Neural progenitor cell (in vitro differentiated cells): ENCODE results near the gene ANP32E. TPM values are rescaled to one million over a fixed set of nuclear protein-coding genes. Genes with fewer than 3 reads are reported as not detected.
"Not testable (repeated sequence)": the region's sequence is repeated elsewhere in the genome, so short reads cannot be mapped to it uniquely, and the experiment has no call there.

Source experiments
- DNase-seq: peaks from one replicate; pipeline ENCODE4 v3.0.0-alpha.2; 2016; ENCODE audit warnings: low spot score
- H2AFZ ChIP-seq: fragments of 200-600 bp; sonication (generic); replicated peaks from 2 replicates; pipeline ENCODE4 v1.6.1; 2016; ENCODE audit warnings: antibody characterized with exemption
- H3F3A ChIP-seq: fragments of 200-600 bp; sonication (generic); 2 replicates; pipeline ENCODE4 v1.6.1; 2016; ENCODE audit warnings: antibody characterized with exemption, low read depth
- H3K27ac ChIP-seq: fragments of 200-600 bp; sonication (generic); 2 replicates; pipeline ENCODE4 v1.5.1; 2016; ENCODE audit warnings: mild to moderate bottlenecking
- H3K27me3 ChIP-seq: fragments of 200-600 bp; sonication (generic); 2 replicates; pipeline ENCODE4 v1.6.1; 2016; ENCODE audit warnings: mild to moderate bottlenecking, moderate library complexity
- H3K36me3 ChIP-seq: fragments of 200-600 bp; sonication (generic); 2 replicates; pipeline ENCODE4 v1.5.1; 2016
- H3K4me1 ChIP-seq: fragments of 200-600 bp; sonication (generic); 2 replicates; pipeline ENCODE4 v1.6.1; 2016; ENCODE audit warnings: mixed run types
- H3K4me2 ChIP-seq: fragments of 200-600 bp; sonication (generic); 2 replicates; pipeline ENCODE4 v1.6.1; 2016
- H3K4me3 ChIP-seq: fragments of 200-600 bp; sonication (generic); 2 replicates; pipeline ENCODE4 v1.5.1; 2016
- H3K79me2 ChIP-seq: fragments of 200-600 bp; sonication (generic); 2 replicates; pipeline ENCODE4 v1.6.1; 2016; ENCODE audit warnings: low read depth
- H3K9ac ChIP-seq: fragments of 200-600 bp; sonication (generic); 2 replicates; pipeline ENCODE4 v1.6.1; 2016
- H3K9me3 ChIP-seq: fragments of 200-600 bp; sonication (generic); 2 replicates; pipeline ENCODE4 v1.5.1; 2016; ENCODE audit warnings: low read depth
- H4K20me1 ChIP-seq: fragments of 200-600 bp; sonication (generic); 2 replicates; pipeline ENCODE4 v1.6.1; 2016; ENCODE audit warnings: low read depth
- H3K27ac Mint-ChIP-seq: 3 replicates; pipeline ENCODE4 v1.8.0; 2021; ENCODE audit warnings: mixed read lengths
- H3K27me3 Mint-ChIP-seq: 2 replicates; pipeline ENCODE4 v1.8.0; 2022; ENCODE audit warnings: low read depth, mild to moderate bottlenecking, inconsistent platforms, moderate library complexity, mixed read lengths; ENCODE audit not compliant: insufficient read depth
- H3K36me3 Mint-ChIP-seq: 3 replicates; pipeline ENCODE4 v1.8.0; 2021; ENCODE audit warnings: mixed read lengths
- H3K4me1 Mint-ChIP-seq: 3 replicates; pipeline ENCODE4 v1.8.0; 2021; ENCODE audit warnings: mixed read lengths
- H3K4me3 Mint-ChIP-seq: 3 replicates; pipeline ENCODE4 v1.8.0; 2021; ENCODE audit warnings: mild to moderate bottlenecking, moderate library complexity, mixed read lengths
- H3K9me3 Mint-ChIP-seq: 3 replicates; pipeline ENCODE4 v1.8.0; 2020; ENCODE audit warnings: mixed read lengths
- CTCF ChIP-seq: fragments of 200-600 bp; sonication (generic); IDR thresholded peaks from 2 replicates; pipeline ENCODE4 v1.5.1; 2017; ENCODE audit warnings: antibody characterized with exemption, mild to moderate bottlenecking
- EZH2 ChIP-seq: fragments of 200-600 bp; sonication (generic); IDR thresholded peaks from 2 replicates; pipeline ENCODE4 v1.6.1; 2017; ENCODE audit warnings: antibody characterized with exemption, mild to moderate bottlenecking, moderate library complexity
- EZH2phosphoT487 ChIP-seq: fragments of 200-600 bp; sonication (generic); IDR thresholded peaks from 2 replicates; pipeline ENCODE4 v1.6.1; 2017; ENCODE audit warnings: antibody characterized with exemption
- total RNA-seq: library from RNA; depleted of rRNA; stranded (reverse); fragments of >200 nt; gene quantifications from 2 replicates; pipeline ENCODE4 v1.2.3, GENCODE V29; 2015; ENCODE audit warnings: low replicate concordance

ANP32E gene
- total RNA-seq, 1 donor from 2014 or later: 201 TPM

DNA sequence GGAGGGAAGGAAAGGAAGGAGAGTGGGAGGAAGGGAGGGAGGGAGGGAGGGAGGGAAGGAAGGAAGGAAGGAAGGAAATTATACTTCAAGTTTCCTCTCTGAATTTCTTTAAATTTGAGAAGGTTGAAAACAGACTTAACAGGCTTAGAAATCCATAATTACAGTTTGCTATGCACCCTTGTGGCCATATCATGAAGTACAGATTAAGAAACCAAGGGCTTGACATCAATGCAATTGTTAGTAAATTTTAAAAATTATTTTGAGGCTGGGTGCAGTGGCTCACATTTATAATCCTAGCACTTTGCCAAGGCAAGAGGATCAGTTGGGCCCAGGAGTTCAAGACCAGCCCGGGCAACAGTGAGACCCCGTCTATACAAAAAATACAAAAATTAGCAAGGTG is 14.4 kb downstream of the ANP32E start:
- TF ChIP-seq CTCF: peak; percentile 43
- no peak for TF ChIP-seq EZH2phosphoT487
- Histone ChIP-seq H3K27me3 (no peaks in the 10 kb centered on the region), H2AFZ (no peak overlapping the region), H3K27ac (no peak overlapping the region), H3K9ac (no peak overlapping the region), H3K79me2 (peaks cover 5% of the 10 kb centered on the region), H3K4me3 (no peak overlapping the region), H3F3A (peaks cover 42% of the 10 kb centered on the region), H3K36me3 (peaks cover 40% of the 10 kb centered on the region), H3K9me3 (no peaks in the 10 kb centered on the region), H3K4me2 (no peak overlapping the region), H4K20me1 (peaks cover 9% of the 10 kb centered on the region), H3K4me1 (no peaks in the 10 kb centered on the region)
- H3K27ac Mint-ChIP-seq: no peak overlapping the region
- no peaks in the 10 kb centered on the region for H3K9me3 Mint-ChIP-seq
- no peak for DNase-seq
- no peak overlapping the region for H3K4me3 Mint-ChIP-seq
- H3K27me3 Mint-ChIP-seq: no peaks in the 10 kb centered on the region
- no peaks in the 10 kb centered on the region for H3K4me1 Mint-ChIP-seq
- H3K36me3 Mint-ChIP-seq: peaks cover 33% of the 10 kb centered on the region

- H3K9me3 ChIP-seq, DNase-seq, H3K9me3 Mint-ChIP-seq, H3K27me3 ChIP-seq, H3K27me3 Mint-ChIP-seq, H3K4me3 ChIP-seq, H3K4me2 ChIP-seq, H2AFZ ChIP-seq, H3K4me3 Mint-ChIP-seq, H3K27ac ChIP-seq, H3K4me1 ChIP-seq, H3K79me2 ChIP-seq, H3K27ac Mint-ChIP-seq, H4K20me1 ChIP-seq, H3K9ac ChIP-seq: not testable (repeated sequence)
- Histone ChIP-seq H3F3A (peaks cover 64% of the 10 kb centered on the region), H3K36me3 (peaks cover 20% of the 10 kb centered on the region)
- Mint-ChIP-seq H3K36me3 (peaks cover 12% of the 10 kb centered on the region), H3K4me1 (peaks cover 16% of the 10 kb centered on the region)
Measured at GRCh38 chr1:150215855-150216254, 20.1 kb downstream of the ANP32E start.

DNA sequence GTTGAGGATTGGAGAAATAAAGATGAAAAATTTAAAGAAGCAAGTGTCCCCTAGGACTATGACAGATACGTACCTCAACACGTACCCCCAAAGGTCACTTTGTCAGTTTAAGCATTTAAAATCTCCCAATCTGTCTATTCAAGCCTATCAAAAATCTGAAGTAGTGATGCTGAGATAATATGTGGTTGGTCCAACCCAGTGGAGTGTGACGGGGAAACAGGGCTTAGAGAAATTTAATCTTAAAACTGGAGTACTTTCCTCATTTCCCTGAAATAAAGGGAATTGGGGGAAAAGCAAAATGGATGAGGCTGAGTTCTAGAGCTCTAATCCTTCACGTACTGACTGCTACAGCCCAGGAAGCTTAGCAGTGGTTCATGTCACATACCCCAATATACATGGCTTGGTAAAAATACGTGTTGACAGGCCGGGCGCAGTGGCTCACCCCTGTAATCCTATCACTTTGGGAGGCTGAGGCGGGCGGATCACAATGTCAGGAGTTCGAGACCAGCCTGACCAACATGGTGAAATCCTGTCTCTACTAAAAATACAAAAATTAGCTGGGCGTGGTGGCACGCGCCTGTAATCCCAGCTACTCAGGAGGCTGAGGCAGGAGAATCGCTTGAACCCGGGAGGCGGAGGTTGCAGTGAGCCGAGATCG is 21.7 kb downstream of the ANP32E start:
- peaks cover 16% of the 10 kb centered on the region for H3K4me1 Mint-ChIP-seq
- H3K4me3 Mint-ChIP-seq: peak overlapping the region; percentile 83
- peak overlapping the region; percentile 77 for H3K4me2 ChIP-seq
- not testable (repeated sequence) for H3K27me3 ChIP-seq, H3K9me3 ChIP-seq, H3K9ac ChIP-seq, H4K20me1 ChIP-seq, H3K4me1 ChIP-seq, H3K9me3 Mint-ChIP-seq, H3K27ac ChIP-seq, H3K36me3 Mint-ChIP-seq, H3K79me2 ChIP-seq, H3K27me3 Mint-ChIP-seq, H3K36me3 ChIP-seq
- H2AFZ ChIP-seq: peak overlapping the region; percentile 83
- peaks cover 57% of the 10 kb centered on the region for H3F3A ChIP-seq
- peak; percentile 2 for TF ChIP-seq CTCF
- H3K27ac Mint-ChIP-seq: peak overlapping the region; percentile 25
- peak overlapping the region; percentile 53 for H3K4me3 ChIP-seq
- DNase-seq: peak; percentile 9

GRCh38 chr1:150213170-150214098 is 22.5 kb downstream of the ANP32E start:
- H3K4me3 Mint-ChIP-seq: peak overlapping the region; percentile 83
- no peaks in the 10 kb centered on the region for H3K27me3 Mint-ChIP-seq

More at GRCh38 chr1:150213170-150214098, 22.5 kb downstream of the ANP32E start:
- Histone ChIP-seq H3K27me3 (no peaks in the 10 kb centered on the region), H3F3A (peaks cover 49% of the 10 kb centered on the region), H3K9me3 (no peaks in the 10 kb centered on the region), H3K9ac (no peak overlapping the region), H3K36me3 (no peaks in the 10 kb centered on the region), H3K4me3 (peak overlapping the region; percentile 53), H3K27ac (no peak overlapping the region), H4K20me1 (no peaks in the 10 kb centered on the region), H3K4me1 (peaks cover 3% of the 10 kb centered on the region), H3K79me2 (no peaks in the 10 kb centered on the region), H2AFZ (peak overlapping the region; percentile 83), H3K4me2 (peak overlapping the region; percentile 77)
- peaks cover 16% of the 10 kb centered on the region for H3K4me1 Mint-ChIP-seq
- H3K27ac Mint-ChIP-seq: peak overlapping the region; percentile 25
- peak; percentile 95 for DNase-seq
- no peaks in the 10 kb centered on the region for H3K9me3 Mint-ChIP-seq
- no peaks in the 10 kb centered on the region for H3K36me3 Mint-ChIP-seq
- TF ChIP-seq EZH2: no peak
- TF ChIP-seq CTCF: peak; percentile 61
